GM19455 (cell line): ENCODE measurements around the gene PELO.
"Not testable (repeated sequence)": the region's sequence is repeated elsewhere in the genome, so short reads cannot be mapped to it uniquely, and the experiment has no call there.

ENCODE experiments used
- ATAC-seq: cut with Tn5 transposase; IDR thresholded peaks from one replicate; pipeline ENCODE4 v1.9.1; 2021; ENCODE audit not compliant: unreplicated experiment

Gene PELO

DNA sequence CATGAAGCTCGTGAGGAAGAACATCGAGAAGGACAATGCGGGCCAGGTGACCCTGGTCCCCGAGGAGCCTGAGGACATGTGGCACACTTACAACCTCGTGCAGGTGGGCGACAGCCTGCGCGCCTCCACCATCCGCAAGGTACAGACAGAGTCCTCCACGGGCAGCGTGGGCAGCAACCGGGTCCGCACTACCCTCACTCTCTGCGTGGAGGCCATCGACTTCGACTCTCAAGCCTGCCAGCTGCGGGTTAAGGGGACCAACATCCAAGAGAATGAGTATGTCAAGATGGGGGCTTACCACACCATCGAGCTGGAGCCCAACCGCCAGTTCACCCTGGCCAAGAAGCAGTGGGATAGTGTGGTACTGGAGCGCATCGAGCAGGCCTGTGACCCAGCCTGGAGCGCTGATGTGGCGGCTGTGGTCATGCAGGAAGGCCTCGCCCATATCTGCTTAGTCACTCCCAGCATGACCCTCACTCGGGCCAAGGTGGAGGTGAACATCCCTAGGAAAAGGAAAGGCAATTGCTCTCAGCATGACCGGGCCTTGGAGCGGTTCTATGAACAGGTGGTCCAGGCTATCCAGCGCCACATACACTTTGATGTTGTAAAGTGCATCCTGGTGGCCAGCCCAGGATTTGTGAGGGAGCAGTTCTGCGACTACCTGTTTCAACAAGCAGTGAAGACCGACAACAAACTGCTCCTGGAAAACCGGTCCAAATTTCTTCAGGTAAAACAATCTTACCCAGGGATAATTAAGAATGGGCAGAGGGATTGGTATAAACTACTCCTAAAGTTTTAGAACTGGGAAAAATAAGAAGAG is 12.9 kb downstream of the PELO start:
- peak; percentile 45 for ATAC-seq

DNA sequence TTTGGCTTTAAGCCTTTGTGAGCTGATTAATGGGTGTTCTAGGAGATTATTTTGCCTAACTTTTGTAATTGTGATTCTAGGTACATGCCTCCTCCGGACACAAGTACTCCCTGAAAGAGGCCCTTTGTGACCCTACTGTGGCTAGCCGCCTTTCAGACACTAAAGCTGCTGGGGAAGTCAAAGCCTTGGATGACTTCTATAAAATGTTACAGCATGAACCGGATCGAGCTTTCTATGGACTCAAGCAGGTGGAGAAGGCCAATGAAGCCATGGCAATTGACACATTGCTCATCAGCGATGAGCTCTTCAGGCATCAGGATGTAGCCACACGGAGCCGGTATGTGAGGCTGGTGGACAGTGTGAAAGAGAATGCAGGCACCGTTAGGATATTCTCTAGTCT is 13.6 kb downstream of the PELO start:
- ATAC-seq: no peak

DNA sequence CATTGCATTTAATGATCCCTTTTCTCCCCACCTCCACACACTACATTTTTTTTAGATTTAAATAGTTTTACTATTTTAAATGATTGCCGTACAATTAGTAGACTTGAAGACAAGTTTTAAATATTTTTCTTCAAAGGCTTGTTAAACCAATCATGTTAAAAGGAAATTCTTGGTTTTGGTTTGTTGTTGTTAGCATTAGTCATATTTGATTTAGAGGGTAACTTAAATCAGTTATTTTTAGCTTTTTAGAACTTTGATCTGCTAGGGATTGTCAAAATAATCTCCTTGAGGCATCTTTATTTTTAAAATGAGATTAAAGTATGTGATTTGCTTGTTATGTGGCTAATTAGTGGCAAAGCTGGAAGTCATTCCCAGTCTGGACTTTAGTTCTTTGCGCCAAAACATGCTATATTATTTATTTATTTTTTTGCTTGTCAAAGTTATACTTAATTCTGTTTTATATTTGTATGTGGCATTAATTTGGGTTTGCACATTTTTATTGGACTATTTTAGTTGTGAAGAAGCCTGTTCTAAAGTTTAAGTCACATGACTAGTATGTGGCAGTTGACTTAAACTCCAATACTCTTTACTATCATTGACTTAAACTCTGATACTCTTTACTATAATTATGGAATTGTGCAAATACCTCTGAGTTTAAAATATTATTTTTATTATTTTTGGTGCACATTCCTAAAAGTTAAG is 14.7 kb downstream of the PELO start:
- no peak for ATAC-seq

DNA sequence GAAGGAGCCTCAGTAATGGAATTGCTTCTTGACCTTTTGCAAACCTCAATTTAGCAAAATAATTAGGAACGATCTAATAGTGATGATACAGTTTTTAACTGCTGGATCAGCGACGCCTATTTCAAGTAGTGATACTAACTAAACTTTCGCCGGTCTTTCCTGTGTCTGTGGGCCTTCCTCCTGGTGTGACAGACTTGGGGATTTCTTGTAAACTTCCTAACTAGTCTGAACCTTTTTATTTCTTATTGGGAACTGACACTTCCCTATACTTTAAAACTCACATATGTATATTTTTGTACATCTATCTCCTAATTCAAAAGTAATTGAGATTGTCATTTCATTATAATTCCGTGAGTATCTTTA is 15.2 kb downstream of the PELO start:
- no peak for ATAC-seq

DNA sequence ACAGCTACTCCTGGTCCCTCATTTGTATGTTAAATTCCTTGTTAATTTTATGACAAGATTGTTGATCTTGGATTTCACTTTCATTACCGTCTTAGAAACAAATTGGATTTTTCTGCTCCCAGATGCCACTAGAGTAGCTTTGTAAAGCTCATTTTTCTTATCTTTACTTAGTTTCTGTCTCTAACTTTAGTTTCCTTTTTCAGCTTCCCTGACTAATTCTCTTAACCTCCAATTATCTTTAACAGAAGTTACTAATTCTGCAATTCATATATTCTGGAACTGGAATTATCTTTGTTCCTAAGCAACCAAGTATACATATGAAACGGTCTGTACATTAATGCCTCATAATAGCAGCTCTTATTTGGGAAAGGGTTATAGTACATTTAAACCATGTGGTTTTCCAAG is 16.7 kb downstream of the PELO start:
- no peak for ATAC-seq

DNA sequence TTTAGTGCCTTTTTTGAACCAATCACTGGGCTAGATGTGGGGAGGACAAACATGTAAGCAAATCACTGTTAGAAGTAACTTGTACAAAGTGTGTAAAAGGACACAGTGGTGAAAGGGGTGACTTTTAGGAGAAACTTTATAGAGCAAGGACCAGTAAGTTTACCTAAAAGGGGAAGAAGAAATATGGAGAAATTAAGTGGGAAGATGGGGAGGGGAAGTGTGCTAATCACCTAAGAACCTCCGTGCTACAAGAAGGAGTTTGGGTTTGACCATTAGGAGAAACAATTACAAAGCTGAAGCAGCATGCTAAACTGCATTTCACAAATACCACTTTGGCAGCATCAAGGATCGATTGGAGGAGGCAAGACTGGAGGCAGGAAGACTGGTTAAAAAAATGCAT is 17.3 kb downstream of the PELO start:
- no peak for ATAC-seq

DNA sequence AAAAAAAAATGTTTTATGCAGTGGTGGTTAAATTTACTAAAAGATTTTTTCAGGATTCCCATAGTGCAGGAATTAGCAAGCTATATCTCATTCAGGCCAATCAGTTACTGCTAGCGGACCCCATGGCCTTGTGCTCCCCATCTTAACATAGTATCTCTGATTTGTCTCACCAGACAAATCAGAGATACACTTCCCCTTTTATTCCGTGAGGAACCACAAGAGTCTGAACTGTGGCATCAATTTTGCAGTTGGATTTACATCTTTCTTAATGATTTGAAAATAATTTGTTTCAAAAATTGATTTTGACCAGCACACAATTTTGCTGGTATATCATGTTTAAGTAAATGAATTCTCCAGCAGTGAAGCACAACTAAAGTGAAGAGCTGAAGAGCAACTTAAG is 17.9 kb downstream of the PELO start:
- ATAC-seq: no peak

DNA sequence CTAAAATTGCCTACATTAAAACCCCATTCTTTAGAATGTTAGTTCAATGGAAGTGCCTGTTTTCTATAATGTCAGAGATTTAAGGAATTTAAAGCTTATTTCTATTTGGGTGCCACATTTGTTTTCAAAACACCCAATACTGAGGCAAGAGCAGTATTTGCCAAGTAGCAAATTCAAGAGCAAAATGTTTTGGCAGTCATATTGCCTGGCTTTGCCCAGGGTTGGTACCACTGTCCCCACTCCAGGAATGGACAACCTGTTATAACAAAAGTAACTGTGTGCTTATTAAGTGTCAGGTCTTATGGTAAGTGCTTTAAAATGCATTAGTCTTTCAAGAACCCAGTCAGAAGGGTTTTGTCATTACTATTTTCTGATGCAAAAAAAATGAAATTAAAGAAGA is 19.3 kb downstream of the PELO start:
- ATAC-seq: no peak

DNA sequence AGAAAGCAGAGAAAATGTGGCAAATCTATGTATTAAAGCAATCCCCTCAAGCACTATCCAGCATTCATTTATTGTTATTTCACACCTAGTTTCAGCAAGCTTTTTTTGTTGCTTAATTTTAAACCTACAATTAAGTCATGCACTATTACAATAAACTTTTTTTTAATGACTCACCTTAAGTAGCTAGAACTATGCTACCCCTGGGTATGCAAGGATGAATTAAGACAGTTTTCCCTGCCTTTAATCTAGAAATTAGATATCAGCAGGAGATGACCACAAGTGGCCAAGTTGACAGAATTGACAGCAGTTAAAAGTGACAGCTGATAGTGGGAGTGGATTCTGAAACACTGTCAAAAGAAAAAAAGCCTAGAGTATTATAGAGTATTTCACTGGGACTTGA is 20.0 kb downstream of the PELO start:
- ATAC-seq: no peak

DNA sequence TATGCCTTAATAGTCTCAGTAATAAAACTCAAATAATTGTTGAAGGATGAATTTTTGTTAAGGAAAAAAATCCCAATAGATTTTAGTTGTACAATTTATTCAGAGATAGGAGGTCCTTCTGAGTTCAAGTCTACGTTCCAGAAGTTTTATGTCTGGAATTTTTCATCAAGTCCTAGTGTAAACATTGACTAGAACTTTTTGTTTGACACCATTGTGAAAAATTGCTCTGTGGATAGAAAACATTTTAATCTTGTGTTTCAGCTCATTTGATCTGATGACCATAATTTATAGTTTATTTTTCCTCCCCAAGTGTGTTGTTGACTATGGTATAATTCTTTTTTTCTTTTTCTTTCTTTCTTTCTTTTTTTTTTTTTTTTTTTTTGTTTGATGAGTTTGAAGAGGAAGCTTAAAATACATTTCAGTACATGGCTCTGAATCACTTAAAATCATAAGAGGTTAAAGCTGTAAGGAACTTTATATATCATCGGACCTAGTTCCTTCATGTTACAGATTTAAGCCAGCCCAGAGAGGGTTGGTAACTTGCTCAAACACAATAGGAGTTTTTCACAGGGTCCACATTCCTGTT is 20.7 kb downstream of the PELO start:
- ATAC-seq: no peak

DNA sequence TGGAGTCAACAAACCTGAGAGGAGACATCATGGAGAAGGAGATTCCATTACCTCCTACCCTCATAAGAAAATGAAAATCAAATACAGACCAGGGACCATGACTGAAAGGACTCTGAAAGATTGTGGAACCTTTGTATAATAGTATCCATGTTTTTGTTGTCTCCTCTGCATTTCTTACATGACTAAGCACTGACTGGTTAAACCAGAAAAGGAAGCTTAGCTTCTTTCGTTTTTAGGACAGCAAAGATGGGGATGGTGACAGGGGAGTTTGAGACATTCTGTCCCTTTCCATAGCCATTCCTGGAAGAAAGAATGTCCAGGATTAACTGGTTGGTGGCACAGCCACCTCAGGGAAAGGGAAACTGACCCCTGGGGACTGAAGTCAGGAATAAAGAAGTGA is 22.2 kb downstream of the PELO start:
- no peak for ATAC-seq

DNA sequence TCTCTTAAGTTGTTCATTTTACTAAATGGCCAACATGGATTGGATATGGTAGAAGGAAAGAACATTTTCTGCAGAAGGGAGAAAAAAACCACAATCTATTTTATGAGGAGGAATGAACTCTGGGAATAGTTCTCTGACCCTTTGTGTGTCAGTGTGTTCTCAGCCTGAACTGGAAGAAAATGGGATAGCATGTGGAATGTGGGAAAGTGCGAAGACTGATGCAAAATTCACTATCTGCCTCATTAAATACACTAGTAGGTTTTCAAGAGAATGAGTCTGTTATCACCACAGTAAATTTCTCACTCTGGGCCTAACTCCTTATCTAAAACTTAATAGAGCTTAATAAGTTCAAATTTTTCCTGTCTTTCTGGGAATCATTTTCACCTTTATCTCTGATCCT is 22.7 kb downstream of the PELO start:
- no peak for ATAC-seq

DNA sequence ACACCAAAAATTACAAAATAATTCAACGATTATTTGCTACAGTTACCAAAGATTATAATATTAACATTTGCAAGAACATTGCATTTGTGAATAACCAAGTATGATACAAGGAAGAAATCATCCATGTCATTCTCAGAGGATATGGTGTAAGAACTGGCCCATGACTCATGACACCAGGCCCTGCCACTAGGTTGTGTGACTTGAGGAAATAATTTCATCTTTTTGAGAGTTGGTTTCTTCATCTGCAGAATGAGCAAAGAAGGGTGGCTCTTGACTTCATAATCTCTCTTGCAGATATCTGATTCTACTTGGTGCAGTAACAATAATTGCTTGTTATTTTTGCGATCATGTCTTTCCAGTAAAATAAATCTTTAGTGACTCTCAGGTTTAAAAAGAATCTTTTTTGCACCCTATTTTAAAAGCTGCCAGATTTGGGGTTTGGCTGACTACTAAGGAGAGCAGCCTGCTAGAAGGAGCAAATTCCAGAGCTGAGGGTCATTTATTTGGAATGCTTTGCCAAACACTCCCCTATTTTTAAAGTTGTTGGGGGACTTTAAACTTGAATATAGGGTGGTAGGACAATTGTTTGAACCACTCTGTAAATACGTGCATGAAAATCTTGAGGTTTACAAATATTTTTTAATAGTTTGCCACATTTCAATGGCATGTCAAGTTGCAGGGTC is 23.5 kb downstream of the PELO start:
- ATAC-seq: no peak

DNA sequence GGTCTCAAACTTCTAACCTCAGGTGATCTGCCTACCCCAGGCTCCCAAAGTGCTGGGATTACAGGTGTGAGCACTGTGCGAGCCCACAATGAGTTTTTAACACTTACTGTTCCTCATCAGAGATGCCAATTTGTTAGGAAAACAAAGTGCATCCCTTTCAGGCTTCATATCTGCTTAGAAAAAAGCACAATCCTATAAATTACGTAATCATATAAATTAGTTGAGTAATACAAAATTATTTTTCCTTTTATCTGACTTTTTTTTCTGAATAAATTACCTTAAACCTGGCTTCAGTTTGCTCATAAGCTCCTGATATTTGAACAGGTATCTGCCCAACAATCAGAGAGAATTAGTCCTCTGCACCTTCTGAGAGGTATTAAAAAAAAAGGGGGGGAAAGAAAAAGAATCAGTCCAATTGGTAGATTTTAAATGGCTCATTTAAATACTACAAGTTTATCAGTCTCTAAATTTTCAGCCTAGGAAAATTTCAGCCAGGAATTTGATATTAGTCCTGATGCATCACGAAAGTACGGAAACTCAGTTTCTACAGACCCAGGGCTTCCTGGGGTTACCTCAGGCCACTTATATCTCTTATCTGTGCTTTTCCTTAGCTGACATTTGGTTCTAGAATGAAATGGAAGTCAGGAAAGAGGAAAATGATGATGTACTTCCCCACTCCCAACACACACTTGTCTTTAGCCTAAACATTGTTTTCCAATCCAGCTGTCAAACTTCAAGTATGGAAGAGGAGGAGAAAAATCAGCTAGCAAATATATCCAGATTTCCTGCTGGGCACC is 26.8 kb downstream of the PELO start:
- no peak for ATAC-seq

DNA sequence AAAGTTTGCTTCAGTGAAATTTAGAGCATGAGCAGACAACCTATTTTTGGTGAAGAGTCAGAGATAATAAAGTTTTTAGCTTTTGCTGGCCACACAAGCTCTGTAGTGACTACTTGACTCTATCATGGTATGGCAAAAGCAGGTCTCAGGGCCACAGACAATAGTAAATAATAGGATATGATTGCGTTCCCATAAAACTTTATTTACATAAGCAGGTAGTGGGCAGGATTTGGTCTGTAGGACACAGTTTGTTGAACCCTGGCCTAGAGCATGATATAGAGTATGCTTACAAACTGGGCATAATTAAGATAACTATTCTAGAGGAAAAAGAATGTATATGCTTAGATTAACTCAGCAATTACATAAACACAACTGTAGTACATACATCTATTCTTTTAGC is 30.1 kb downstream of the PELO start:
- ATAC-seq: no peak

DNA sequence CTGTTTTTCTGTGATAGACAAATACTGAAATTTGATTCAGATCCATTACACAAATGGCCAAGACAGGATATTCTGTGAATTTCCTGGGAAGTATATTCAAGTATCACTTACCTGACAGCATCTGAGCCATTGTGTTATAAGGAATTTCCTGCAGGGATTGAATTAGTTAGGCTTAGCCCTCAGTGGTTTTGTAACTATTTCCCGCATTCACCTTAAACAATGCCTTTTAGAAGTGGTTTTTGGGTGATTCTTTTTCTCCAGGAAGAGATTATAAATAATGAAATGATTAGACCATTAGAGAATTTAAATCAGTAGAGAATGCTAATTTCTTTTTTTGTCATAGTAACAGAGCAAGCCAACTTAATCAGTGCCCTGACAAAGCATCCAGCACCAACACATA is 30.6 kb downstream of the PELO start:
- ATAC-seq: no peak

DNA sequence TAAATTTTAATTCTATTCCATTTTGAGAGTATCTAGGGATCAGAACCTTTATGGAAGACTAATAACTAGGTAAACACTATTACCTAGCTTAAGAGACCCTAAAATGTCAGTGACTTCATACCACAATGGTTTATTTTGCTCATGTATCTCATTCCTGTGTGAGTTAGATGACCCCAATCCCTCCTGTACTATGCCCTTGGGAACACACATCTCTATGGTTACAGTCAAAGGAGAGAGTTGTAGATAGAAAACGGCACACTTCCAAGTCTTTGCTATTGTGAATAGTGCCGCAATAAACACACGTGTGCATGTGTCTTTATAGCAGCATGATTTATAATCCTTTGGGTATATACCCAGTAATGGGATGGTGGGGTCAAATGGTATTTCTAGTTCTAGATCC is 31.1 kb downstream of the PELO start:
- ATAC-seq: not testable (repeated sequence)

DNA sequence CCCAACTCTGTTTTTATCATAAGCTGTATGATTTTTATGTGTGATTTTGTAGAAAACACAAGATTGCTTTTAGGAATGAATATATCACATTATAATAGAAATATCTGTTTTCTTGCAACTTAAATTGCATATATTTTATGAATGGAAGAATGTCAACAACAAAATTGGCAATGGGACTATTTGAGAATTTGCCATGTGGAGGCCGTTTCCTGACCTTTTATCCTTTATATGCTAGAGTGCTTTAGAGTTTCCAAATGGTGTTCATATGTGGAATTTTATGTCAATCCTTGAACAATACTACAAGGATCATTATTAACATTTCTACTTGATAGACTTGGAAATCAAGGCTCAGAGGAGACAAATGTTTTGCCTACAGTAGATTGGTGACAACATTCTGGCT is 34.2 kb downstream of the PELO start:
- no peak for ATAC-seq

DNA sequence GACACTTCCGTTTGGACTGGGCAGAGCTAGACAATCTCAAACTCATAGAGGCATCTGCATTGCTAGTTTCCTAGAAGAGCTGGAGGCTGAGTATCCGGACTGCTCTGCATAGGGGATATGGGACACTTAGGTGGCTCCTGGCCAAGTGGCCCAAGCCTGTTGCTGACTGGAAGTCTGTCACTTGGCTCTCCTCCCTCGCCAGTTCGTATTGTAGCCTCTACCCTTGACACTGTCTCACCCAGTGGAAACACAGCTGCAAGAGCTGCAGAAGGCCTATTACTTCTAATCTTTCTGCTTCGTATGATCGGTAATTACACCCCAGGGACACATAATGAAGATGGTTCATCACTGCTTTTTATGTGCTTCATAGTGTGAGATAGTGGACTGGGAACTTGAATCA is 34.7 kb downstream of the PELO start:
- no peak for ATAC-seq

DNA sequence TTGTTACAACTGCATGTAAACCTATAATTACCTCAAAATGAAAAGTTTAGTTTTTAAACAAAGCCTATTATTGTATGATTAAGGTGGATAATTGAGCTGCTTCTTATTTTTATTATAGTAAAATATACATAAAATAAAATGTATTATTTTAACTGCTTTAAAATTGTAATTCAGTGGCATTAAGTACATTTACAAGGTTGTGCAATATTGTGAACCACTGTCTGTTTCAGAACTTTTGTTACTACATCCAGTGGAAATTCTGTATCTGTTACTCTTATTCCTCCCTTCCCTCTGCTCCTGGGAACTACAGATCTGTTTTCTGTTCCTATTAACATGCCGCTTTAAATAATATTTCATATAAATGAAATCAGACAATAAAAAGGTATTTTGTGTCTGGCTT is 37.1 kb downstream of the PELO start:
- no peak for ATAC-seq

DNA sequence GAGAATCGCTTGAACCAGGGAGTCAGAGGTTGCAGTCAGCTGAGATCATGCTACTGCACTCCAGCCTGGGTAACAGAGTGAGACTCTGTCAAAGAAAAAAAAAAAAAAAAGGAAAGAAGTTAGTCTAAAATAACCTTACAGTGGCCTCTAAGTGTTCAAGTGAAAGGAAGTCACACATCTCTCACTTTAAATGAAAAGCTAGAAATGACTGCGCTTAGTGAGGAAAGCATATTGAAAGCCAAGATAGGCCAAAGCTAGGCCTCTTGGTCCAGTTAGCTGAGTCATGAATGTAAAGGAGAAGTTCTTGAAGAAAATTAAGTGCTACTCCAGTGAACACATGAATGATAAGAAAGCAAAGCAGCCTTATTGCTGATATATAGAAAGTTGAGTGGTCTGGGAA is 38.1 kb downstream of the PELO start:
- peak; percentile 86 for ATAC-seq
